Nephron (organoid): ENCODE data around the gene JMJD1C.

Source experiments
- H3K27ac Mint-ChIP-seq, 3 experiments: 2 replicates each; pipeline ENCODE4 v1.8.0; 2020; ENCODE audit warnings: mixed read lengths in 3 of 3, mild to moderate bottlenecking in 2 of 3, moderate library complexity in 1 of 3
- H3K27me3 Mint-ChIP-seq: 2 replicates; pipeline ENCODE4 v1.8.0; 2021; ENCODE audit warnings: low read depth, mild to moderate bottlenecking, moderate library complexity, mixed read lengths
- H3K36me3 Mint-ChIP-seq: 2 replicates; pipeline ENCODE4 v1.8.0; 2020; ENCODE audit warnings: low read depth, mixed read lengths
- H3K4me1 Mint-ChIP-seq: 2 replicates; pipeline ENCODE4 v1.8.0; 2020; ENCODE audit warnings: mixed read lengths
- H3K4me3 Mint-ChIP-seq, 3 experiments: 2 replicates each; pipeline ENCODE4 v1.8.0; 2020; ENCODE audit warnings: mild to moderate bottlenecking in 3 of 3, mixed read lengths in 3 of 3, moderate library complexity in 2 of 3
- H3K9me3 Mint-ChIP-seq: 2 replicates; pipeline ENCODE4 v1.8.0; 2020; ENCODE audit warnings: mixed read lengths
- TF ChIP-seq, protein P1 (sequence below), 3 experiments: fragments of 200-600 bp; sonication (generic); IDR thresholded peaks; one replicate each; pipeline ENCODE4 v1.5.0; 2021; ENCODE audit warnings: antibody characterized with exemption in 3 of 3; ENCODE audit not compliant: unreplicated experiment in 3 of 3

JMJD1C gene

DNA sequence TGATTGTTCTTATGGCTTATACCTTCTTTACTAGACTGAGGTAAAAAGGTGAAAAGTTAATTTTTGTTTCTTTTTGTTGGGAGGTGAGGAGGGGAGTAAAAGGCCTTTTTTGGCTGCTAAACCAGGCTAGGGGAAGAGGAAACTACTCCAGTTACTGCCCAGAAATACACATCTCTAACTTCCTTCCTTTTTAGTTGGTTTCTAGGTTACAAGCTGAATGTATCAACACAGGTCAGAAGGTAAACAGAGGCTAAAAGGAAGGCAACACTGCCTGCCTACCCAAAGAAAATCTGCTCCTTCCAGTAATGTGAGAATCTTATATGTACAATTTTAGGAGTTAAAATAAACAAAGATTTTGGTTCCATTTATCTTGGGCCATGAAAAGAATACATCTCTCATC lies 192.2 kb downstream of the JMJD1C start:
- Mint-ChIP-seq H3K27me3 (no peaks in the 10 kb centered on the region), H3K4me1 (peaks cover 18% of the 10 kb centered on the region), H3K9me3 (no peaks in the 10 kb centered on the region), H3K27ac (peak overlapping the region; percentile 61 to 71 (median 64)), H3K4me3 (no peak overlapping the region), H3K36me3 (no peaks in the 10 kb centered on the region)
- TF ChIP-seq, protein P1, sequence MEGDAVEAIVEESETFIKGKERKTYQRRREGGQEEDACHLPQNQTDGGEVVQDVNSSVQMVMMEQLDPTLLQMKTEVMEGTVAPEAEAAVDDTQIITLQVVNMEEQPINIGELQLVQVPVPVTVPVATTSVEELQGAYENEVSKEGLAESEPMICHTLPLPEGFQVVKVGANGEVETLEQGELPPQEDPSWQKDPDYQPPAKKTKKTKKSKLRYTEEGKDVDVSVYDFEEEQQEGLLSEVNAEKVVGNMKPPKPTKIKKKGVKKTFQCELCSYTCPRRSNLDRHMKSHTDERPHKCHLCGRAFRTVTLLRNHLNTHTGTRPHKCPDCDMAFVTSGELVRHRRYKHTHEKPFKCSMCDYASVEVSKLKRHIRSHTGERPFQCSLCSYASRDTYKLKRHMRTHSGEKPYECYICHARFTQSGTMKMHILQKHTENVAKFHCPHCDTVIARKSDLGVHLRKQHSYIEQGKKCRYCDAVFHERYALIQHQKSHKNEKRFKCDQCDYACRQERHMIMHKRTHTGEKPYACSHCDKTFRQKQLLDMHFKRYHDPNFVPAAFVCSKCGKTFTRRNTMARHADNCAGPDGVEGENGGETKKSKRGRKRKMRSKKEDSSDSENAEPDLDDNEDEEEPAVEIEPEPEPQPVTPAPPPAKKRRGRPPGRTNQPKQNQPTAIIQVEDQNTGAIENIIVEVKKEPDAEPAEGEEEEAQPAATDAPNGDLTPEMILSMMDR (IDR thresholded peaks at IDR 0.05; ENCODE audit: unreplicated experiment in 3 of 3): no peak

DNA sequence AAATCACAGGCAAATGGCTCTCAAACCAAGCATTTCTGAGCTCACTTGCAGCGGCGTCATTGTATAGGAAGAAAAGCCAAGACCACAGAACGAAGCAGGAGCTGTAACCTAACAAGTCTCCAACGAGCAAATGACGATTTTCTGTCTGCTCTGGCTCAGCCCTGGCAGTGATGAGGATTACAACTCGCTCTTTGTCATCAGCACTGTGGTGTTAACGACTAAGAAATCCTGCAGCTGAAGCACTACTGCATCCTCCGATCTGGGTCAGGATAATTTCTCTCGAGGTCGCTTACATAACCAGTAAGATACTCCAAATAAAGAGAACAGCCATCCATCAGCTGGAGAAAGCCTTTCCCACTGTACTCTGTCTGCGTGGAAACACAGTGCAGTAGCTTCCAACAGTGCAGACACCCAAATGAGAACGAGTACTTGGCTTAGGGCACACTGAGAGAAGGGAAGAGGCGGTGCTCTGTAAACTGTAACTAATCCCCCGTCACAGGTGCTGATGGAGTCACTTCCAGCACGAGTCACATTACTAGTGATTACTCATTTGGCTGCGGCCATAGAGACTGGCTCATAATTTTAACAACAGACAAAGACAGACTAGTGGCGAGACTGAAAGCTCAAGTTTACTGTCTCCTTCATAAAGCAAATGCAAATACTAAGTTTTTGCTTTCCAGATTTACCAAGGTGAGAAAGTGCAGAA lies 196.8 kb downstream of the JMJD1C start:
- peaks cover under 1% of the 10 kb centered on the region for H3K36me3 Mint-ChIP-seq
- H3K4me3 Mint-ChIP-seq: peak overlapping the region; percentile 90 to 100 (median 97)
- H3K9me3 Mint-ChIP-seq: no peaks in the 10 kb centered on the region
- peak overlapping the region; percentile 95 to 99 (median 99) for H3K27ac Mint-ChIP-seq
- TF ChIP-seq, protein P1 (IDR thresholded peaks at IDR 0.05; ENCODE audit: unreplicated experiment in 3 of 3): peak; percentile 15 to 29 (median 17)
- peaks cover 12% of the 10 kb centered on the region for H3K4me1 Mint-ChIP-seq
- H3K27me3 Mint-ChIP-seq: no peaks in the 10 kb centered on the region

DNA sequence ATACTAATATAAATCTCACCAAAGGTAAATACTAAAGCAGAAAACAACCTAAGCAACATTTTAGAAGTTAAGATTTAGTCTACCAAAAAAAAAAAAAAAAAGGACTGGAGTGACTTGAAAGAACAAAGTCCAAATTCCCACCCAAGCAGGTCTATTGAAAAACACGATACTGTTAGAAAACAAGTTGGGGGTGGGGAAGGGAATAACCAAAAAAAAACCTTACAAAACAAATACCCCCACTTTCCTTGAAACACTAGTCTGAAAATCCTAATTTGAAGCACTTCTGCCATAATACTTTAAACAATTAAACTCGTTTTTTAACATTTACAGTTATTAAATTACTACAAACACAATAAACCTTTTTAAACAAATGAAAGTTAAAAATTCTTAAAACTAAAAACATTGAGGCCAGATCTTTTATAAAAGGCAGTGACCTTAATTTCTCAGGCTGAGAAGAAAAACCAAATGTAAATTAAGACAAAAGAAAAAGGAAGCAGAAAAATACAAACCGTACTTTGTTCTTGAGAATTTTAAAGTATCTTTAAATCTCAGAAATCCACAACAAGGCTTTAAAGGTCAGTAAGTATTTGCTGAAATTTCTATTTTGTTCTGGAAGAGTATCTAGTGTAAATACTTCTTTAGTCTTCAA lies 197.5 kb downstream of the JMJD1C start:
- H3K27me3 Mint-ChIP-seq: no peaks in the 10 kb centered on the region
- TF ChIP-seq, protein P1 (IDR thresholded peaks at IDR 0.05; ENCODE audit: unreplicated experiment in 3 of 3): no peak
- peak overlapping the region; percentile 90 to 100 (median 97) for H3K4me3 Mint-ChIP-seq
- H3K27ac Mint-ChIP-seq: peak overlapping the region; percentile 95 to 99 (median 99)
- H3K9me3 Mint-ChIP-seq: no peaks in the 10 kb centered on the region
- peaks cover 4% of the 10 kb centered on the region for H3K36me3 Mint-ChIP-seq
- H3K4me1 Mint-ChIP-seq: peaks cover 9% of the 10 kb centered on the region

DNA sequence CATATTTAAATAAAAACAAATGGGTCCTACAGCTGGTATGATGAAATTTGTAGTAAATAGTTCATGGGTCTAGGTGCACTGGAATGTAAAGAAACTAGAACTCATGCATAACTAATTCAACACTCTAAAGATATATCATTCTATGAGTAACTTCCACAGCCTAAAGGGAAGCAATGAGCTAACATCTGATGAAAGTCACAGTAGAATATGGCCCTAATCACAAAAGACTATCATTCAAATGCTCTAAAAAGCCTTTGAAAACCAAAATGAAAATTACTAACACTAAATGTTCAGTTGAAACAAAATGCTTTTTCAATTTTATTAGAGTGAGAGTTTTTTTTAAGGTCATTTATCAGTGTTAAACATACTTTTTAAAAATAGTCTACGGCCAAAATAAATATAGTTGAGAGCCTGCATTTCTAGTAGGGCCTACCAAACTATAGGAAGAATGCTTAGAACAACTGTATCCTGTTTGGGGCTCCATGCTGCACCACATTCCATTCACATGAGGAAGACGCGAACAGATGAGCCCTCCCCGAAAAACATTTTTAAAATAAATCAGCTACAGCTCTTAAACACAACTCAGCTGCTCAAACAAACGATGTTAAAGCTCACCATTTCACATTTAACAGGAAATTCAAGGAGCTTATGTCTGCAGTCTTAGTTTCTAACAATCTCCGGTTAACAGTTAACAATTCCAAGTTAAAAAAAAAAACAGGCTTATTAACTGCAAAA lies 198.2 kb downstream of the JMJD1C start:
- Mint-ChIP-seq H3K4me1 (peaks cover 15% of the 10 kb centered on the region), H3K27ac (peak overlapping the region; percentile 95 to 99 (median 99))

DNA sequence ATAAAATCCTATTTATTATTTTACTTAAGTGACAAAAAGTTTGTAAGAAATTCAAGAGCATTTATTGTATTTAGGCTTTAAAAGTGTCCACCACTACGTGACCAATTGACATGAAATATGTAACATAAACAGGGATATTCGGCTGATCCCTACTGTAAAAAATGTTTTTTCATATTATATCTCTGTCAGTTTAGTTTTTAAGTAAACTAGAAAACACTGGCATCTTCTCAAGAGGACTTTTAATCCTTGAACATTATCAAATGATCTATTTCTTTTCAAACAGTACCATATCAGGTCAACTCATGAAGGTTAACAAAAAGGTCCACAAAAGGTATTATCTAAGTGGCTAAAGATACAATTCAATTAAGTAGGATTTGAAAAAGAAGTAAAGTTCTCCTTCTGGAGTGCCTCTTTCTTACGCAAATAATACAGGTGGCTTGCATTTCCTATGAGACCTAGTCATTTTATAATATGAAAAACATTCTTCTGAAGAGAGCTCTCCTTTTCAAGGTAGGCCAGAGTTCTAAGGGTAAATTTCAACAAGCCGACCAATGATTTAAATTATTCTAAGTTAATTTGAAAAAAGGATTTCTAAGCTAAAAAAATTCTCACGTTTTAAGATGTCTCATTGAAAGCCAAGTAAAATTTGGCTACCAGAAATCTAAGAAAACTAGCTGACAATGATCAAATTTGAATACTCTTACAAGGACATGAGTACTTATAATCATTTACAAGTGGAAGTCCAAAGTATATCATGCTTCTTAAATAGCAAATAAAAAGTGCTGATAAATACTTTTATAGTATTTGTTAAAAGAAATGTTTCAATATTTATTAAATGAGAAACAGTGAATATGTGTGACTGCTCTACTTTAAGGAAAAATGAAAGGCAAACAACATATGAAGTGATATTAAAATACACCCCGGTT lies 199.1 kb downstream of the JMJD1C start:
- Mint-ChIP-seq H3K9me3 (no peaks in the 10 kb centered on the region), H3K4me1 (peaks cover 23% of the 10 kb centered on the region), H3K27me3 (no peaks in the 10 kb centered on the region), H3K4me3 (peak overlapping the region; percentile 90 to 100 (median 97)), H3K36me3 (peaks cover 17% of the 10 kb centered on the region), H3K27ac (peak overlapping the region; percentile 95 to 99 (median 99))
- TF ChIP-seq, protein P1 (IDR thresholded peaks at IDR 0.05; ENCODE audit: unreplicated experiment in 3 of 3): no peak

More for the DNA sequence above, 198.2 kb downstream of the JMJD1C start:
- H3K27me3 Mint-ChIP-seq: no peaks in the 10 kb centered on the region
- TF ChIP-seq, protein P1 (IDR thresholded peaks at IDR 0.05; ENCODE audit: unreplicated experiment in 3 of 3): no peak
- peak overlapping the region; percentile 90 to 100 (median 97) for H3K4me3 Mint-ChIP-seq
- no peaks in the 10 kb centered on the region for H3K9me3 Mint-ChIP-seq
- peaks cover 9% of the 10 kb centered on the region for H3K36me3 Mint-ChIP-seq
